Activated CD8-positive, alpha-beta memory T cell treated with anti-CD3 and anti-CD28 coated beads for 24 hours (primary cell): ENCODE data around the gene ATN1.

Experiments
- DNase-seq: peaks from one replicate; pipeline ENCODE4 v3.0.0-alpha.2; 2020

ATN1 gene

GRCh38 chr12:6959058-6959804 lies 31.5 kb downstream of the ATN1 start:
- DNase-seq, result peak; percentile 87

- DNase-seq, result no peak
Observed at GRCh38 chr12:6959805-6960592, 32.2 kb downstream of the ATN1 start.

GRCh38 chr12:6960593-6961277 lies 33.0 kb downstream of the ATN1 start:
- peak; percentile 74 for DNase-seq

- peak; percentile 96 for DNase-seq
Observed at GRCh38 chr12:6961278-6961694, 33.5 kb downstream of the ATN1 start.

GRCh38 chr12:6961695-6962284 lies 34.0 kb downstream of the ATN1 start:
- peak; percentile 90 for DNase-seq

GRCh38 chr12:6962285-6963015 lies 34.7 kb downstream of the ATN1 start:
- peak; percentile 82 for DNase-seq

- peak; percentile 71 for DNase-seq
Observed at GRCh38 chr12:6963016-6963731, 35.4 kb downstream of the ATN1 start.

GRCh38 chr12:6963791-6964413 lies 36.1 kb downstream of the ATN1 start:
- peak; percentile 67 for DNase-seq

GRCh38 chr12:6964605-6965025 lies 36.9 kb downstream of the ATN1 start:
- no peak for DNase-seq

- DNase-seq, result peak; percentile 93
Observed at GRCh38 chr12:6965026-6965661, 37.4 kb downstream of the ATN1 start.

GRCh38 chr12:6965714-6966113 lies 38.0 kb downstream of the ATN1 start:
- peak; percentile 61 for DNase-seq

- DNase-seq, result no peak
Observed at GRCh38 chr12:6966351-6966750, 38.6 kb downstream of the ATN1 start.

- peak; percentile 54 for DNase-seq
Observed at GRCh38 chr12:6967651-6968100, 39.9 kb downstream of the ATN1 start.

GRCh38 chr12:6968426-6968825 lies 40.7 kb downstream of the ATN1 start:
- peak; percentile 54 for DNase-seq

- no peak for DNase-seq
Observed at GRCh38 chr12:6970096-6970527, 42.4 kb downstream of the ATN1 start.

- DNase-seq, result no peak
Observed at GRCh38 chr12:6974180-6974579, 46.4 kb downstream of the ATN1 start.

GRCh38 chr12:6975297-6976032 lies 47.7 kb downstream of the ATN1 start:
- no peak for DNase-seq

GRCh38 chr12:6977653-6978052 lies 49.9 kb downstream of the ATN1 start:
- no peak for DNase-seq

GRCh38 chr12:6978188-6978587 lies 50.4 kb downstream of the ATN1 start:
- DNase-seq, result no peak

GRCh38 chr12:6978611-6979011 lies 50.9 kb downstream of the ATN1 start:
- DNase-seq, result no peak
